Keratinocyte (primary cell): Measurements from ENCODE around the gene TBXAS1. TPM values are rescaled to one million over a fixed set of nuclear protein-coding genes. Genes with fewer than 3 reads are reported as not detected.

Experiments
- DNase-seq: peaks from one replicate; pipeline ENCODE4 v3.0.0-alpha.2; 2011; ENCODE audit warnings: low read depth, missing footprints, low spot score
- FAIRE-seq: peaks from 2 replicates; lab custom pipeline; 2011; peaks lifted over from hg19 to GRCh38; lab: Jason Lieb, UNC
- H2AFZ ChIP-seq: 2 replicates; pipeline ENCODE4 v1.6.0; 2012; ENCODE audit warnings: low read length, control low read depth, inconsistent platforms; ENCODE audit not compliant: control insufficient read depth
- H3K27ac ChIP-seq: 2 replicates; pipeline ENCODE4 v1.5.1; 2011; ENCODE audit warnings: low read length; ENCODE audit not compliant: control insufficient read depth, insufficient read depth
- H3K27me3 ChIP-seq: 3 replicates; pipeline ENCODE4 v1.6.0; 2011; ENCODE audit warnings: low read length; ENCODE audit not compliant: control insufficient read depth, insufficient read depth; ENCODE audit errors: extremely low read depth
- H3K36me3 ChIP-seq, 2 experiments: 2 replicates in 1 of 2; 3 replicates in 1 of 2; pipeline ENCODE4 v1.5.1; 2011; ENCODE audit warnings: low read length in 2 of 2, mild to moderate bottlenecking in 1 of 2; ENCODE audit not compliant: control insufficient read depth in 2 of 2, insufficient read depth in 2 of 2; ENCODE audit errors: extremely low read depth in 1 of 2
- H3K4me1 ChIP-seq: 3 replicates; pipeline ENCODE4 v1.5.1; 2011; ENCODE audit warnings: low read length; ENCODE audit not compliant: control insufficient read depth, insufficient read depth; ENCODE audit errors: extremely low read depth
- H3K4me2 ChIP-seq: 3 replicates; pipeline ENCODE4 v1.6.0; 2011; ENCODE audit warnings: low read depth, low read length; ENCODE audit not compliant: control insufficient read depth, insufficient read depth; ENCODE audit errors: extremely low read depth
- H3K4me3 ChIP-seq, 3 experiments: fragments of 200-600 bp in 1 of 3; sonication (generic) in 1 of 3; 2 replicates in 2 of 3; 3 replicates in 1 of 3; pipeline ENCODE4 v1.5.1; 2011 to 2016; ENCODE audit warnings: low read length in 3 of 3, mild to moderate bottlenecking in 3 of 3, control low read depth in 2 of 3, inconsistent platforms in 1 of 3, low read depth in 1 of 3, mixed read lengths in 1 of 3, mixed run types in 1 of 3, moderate library complexity in 1 of 3; ENCODE audit not compliant: control insufficient read depth in 2 of 3, insufficient read depth in 2 of 3; ENCODE audit errors: extremely low read depth in 1 of 3
- H3K79me2 ChIP-seq: 2 replicates; pipeline ENCODE4 v1.6.0; 2012; ENCODE audit warnings: low read length; ENCODE audit not compliant: control insufficient read depth, insufficient read depth
- H3K9ac ChIP-seq: 3 replicates; pipeline ENCODE4 v1.6.0; 2011; ENCODE audit warnings: low read length; ENCODE audit not compliant: control insufficient read depth, insufficient read depth; ENCODE audit errors: extremely low read depth
- H3K9me1 ChIP-seq: 3 replicates; pipeline ENCODE4 v1.6.0; 2011; ENCODE audit warnings: low read length; ENCODE audit not compliant: control insufficient read depth, insufficient read depth; ENCODE audit errors: extremely low read depth
- H3K9me3 ChIP-seq: 2 replicates; pipeline ENCODE4 v1.5.1; 2012; ENCODE audit warnings: low read depth, low read length; ENCODE audit not compliant: control insufficient read depth
- H4K20me1 ChIP-seq: 3 replicates; pipeline ENCODE4 v1.6.0; 2011; ENCODE audit warnings: low read length; ENCODE audit not compliant: control insufficient read depth, insufficient read depth; ENCODE audit errors: extremely low read depth
- EZH2 ChIP-seq: IDR thresholded peaks from one replicate; pipeline ENCODE4 v1.6.1; 2012; ENCODE audit warnings: inconsistent platforms, mild to moderate bottlenecking, low read length, moderate library complexity
- dilution Hi-C: fragments of 300-500 bp; cut with MboI; formaldehyde crosslinking; loops from one replicate; pipeline ENCODE4 v1.7.0; 2020; ENCODE audit warnings: low sequenced_read_pairs; ENCODE audit not compliant: extremely low pct_ligation_motif_present
- polyA plus RNA-seq, 5 experiments: library from polyadenylated mRNA; depleted of rRNA in 3 of 5; stranded (reverse) in 3 of 5; stranded (forward) in 1 of 5; unstranded in 1 of 5; fragments of >200 nt; gene quantifications; 1 replicate in 1 of 5; 2 replicates in 3 of 5; 3 replicates in 1 of 5; pipeline versions ENCODE4 v1.2.1 to v1.2.3, GENCODE V29; 2011 to 2012; ENCODE audit warnings: missing spikeins in 2 of 5, low read depth in 1 of 5, low replicate concordance in 1 of 5
- TF ChIP-seq, protein P1 (sequence below), 3 experiments: IDR thresholded peaks in 1 of 3; conservative IDR thresholded peaks in 1 of 3; optimal IDR thresholded peaks in 1 of 3; 2 replicates in 2 of 3; 3 replicates in 1 of 3; pipeline versions ENCODE3 to v1.5.1; 2011; ENCODE audit warnings: low read length in 3 of 3, mild to moderate bottlenecking in 3 of 3, moderate library complexity in 2 of 3, control low read depth in 1 of 3, inconsistent platforms in 1 of 3; ENCODE audit not compliant: insufficient read depth in 2 of 3; ENCODE audit errors: extremely low read depth in 1 of 3

Gene TBXAS1
- polyA plus RNA-seq, 1 donor (not counting 4 experiments of a cell fraction or from before 2014, with no cell fraction given), result 2.9 TPM

DNA sequence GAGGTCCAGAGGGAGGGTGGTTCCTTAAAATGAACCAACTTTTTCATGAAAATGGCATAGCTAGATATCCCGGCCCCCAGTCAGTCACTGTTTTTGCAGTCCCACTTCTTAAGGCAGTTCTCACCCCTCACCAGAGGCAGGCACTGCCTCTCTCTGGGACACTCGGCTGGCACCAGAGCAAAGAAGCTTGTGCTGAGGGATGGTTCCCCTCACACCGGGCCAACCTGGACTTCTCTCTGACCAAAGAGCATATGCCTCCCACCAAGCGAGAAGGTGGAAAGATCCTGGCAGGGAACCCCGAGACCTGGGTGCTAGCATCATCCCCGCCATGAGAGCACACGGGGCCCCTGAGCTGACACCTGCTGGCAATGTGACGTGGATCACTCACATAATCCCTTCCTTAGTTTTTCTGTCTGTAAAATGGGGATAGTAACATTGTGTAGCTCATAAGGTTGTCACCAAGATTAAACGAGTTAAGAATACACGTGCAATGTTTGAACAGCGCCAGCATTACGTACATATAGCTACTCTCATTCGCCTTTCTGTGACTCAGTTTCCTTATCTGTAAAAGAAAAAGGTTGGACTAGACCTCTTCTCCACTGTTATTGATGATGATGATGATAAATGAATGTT, 145.2 kb downstream of the TBXAS1 start:
- H3K27me3 ChIP-seq, result peaks cover 36% of the 10 kb centered on the region
- no peak overlapping the region for H3K27ac ChIP-seq

DNA sequence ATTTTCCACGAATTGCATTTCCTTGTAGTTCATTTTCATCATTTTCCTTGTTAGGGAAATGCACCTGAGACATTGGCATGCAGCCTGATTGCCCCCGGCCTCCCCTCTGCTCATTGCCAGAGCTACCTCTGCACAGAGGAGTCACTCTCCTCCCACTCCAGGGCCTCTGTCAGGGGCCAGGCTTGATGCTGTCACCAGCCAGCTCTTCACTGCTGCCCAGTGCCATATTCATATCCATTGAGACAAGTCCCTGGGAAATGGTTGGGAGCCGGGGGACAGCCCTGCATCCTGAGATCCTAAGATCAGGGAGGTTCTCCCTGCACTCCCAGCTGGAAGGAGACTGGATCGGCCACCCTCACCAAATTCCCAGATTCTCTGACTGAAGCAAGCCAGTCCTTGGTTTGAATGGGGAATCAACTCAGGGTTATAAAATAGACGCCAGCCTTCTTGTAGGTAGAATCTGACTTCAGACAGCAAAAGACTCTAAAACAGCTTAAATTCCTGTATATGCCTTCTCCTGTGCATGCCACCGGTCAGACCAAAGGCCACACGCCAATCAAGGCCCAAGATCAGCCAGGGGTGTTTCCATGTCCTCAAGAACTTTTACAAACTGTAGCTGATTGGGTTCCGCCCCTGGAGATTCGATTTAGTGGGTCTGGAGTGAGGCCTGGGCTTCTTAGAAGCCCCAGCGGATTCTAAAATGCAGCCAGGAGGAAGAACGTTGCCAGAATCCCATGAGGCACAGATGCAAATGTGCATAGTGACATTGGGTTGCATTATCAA, 147.2 kb downstream of the TBXAS1 start:
- Histone ChIP-seq H3K9me1 (no peaks in the 10 kb centered on the region), H3K4me2 (no peak overlapping the region), H3K36me3 (no peaks in the 10 kb centered on the region), H3K27ac (no peak overlapping the region), H3K4me3 (no peak overlapping the region), H4K20me1 (no peaks in the 10 kb centered on the region), H3K9ac (no peak overlapping the region), H3K79me2 (no peaks in the 10 kb centered on the region), H3K9me3 (no peaks in the 10 kb centered on the region), H2AFZ (no peak overlapping the region), H3K27me3 (peaks cover 18% of the 10 kb centered on the region), H3K4me1 (no peaks in the 10 kb centered on the region)
- FAIRE-seq (no peak), DNase-seq (no peak)
- dilution Hi-C loops, result no loop called here
- TF ChIP-seq, protein P1, sequence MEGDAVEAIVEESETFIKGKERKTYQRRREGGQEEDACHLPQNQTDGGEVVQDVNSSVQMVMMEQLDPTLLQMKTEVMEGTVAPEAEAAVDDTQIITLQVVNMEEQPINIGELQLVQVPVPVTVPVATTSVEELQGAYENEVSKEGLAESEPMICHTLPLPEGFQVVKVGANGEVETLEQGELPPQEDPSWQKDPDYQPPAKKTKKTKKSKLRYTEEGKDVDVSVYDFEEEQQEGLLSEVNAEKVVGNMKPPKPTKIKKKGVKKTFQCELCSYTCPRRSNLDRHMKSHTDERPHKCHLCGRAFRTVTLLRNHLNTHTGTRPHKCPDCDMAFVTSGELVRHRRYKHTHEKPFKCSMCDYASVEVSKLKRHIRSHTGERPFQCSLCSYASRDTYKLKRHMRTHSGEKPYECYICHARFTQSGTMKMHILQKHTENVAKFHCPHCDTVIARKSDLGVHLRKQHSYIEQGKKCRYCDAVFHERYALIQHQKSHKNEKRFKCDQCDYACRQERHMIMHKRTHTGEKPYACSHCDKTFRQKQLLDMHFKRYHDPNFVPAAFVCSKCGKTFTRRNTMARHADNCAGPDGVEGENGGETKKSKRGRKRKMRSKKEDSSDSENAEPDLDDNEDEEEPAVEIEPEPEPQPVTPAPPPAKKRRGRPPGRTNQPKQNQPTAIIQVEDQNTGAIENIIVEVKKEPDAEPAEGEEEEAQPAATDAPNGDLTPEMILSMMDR (optimal IDR thresholded peaks at IDR 0.05 in 1 of 3, IDR thresholded peaks at IDR 0.05 in 1 of 3, conservative IDR thresholded peaks at IDR 0.05 in 1 of 3; ENCODE audit: extremely low read depth in 1 of 3, insufficient read depth in 2 of 3, low read length in 3 of 3), result no peak
- TF ChIP-seq EZH2, result no peak

More for the DNA sequence above, 145.2 kb downstream of the TBXAS1 start:
- no peaks in the 10 kb centered on the region for H3K9me3 ChIP-seq
- H3K36me3 ChIP-seq, result no peaks in the 10 kb centered on the region
- dilution Hi-C loops, result no loop called here
- no peaks in the 10 kb centered on the region for H3K4me1 ChIP-seq
- H3K4me2 ChIP-seq, result no peak overlapping the region
- no peak for DNase-seq
- H2AFZ ChIP-seq, result no peak overlapping the region
- no peaks in the 10 kb centered on the region for H3K9me1 ChIP-seq
- FAIRE-seq, result no peak
- TF ChIP-seq, protein P1 (optimal IDR thresholded peaks at IDR 0.05 in 1 of 3, IDR thresholded peaks at IDR 0.05 in 1 of 3, conservative IDR thresholded peaks at IDR 0.05 in 1 of 3; ENCODE audit: extremely low read depth in 1 of 3, insufficient read depth in 2 of 3, low read length in 3 of 3), result no peak
- no peak for TF ChIP-seq EZH2
- no peak overlapping the region for H3K4me3 ChIP-seq
- no peaks in the 10 kb centered on the region for H3K79me2 ChIP-seq
- H3K9ac ChIP-seq, result no peak overlapping the region
- no peaks in the 10 kb centered on the region for H4K20me1 ChIP-seq
